ENCODE results near the gene CCM2L.

The CCM2L gene

GRCh38 chr20:32071395-32072167, 61.3 kb downstream of the CCM2L start:
- TF ChIP-seq CTCF (IDR thresholded peaks at IDR 0.05) (no peak), ZFX (IDR thresholded peaks at IDR 0.05; ENCODE audit: borderline replicate concordance) (no peak)
- no peak overlapping the region for H3K27ac ChIP-seq

GRCh38 chr20:32072168-32072750, 62.0 kb downstream of the CCM2L start:
- H3K27ac ChIP-seq = no peak overlapping the region
- no peak for TF ChIP-seq ZFX (IDR thresholded peaks at IDR 0.05; ENCODE audit: borderline replicate concordance)
- TF ChIP-seq CTCF (IDR thresholded peaks at IDR 0.05) = no peak

GRCh38 chr20:32075534-32075933, 65.3 kb downstream of the CCM2L start:
- H3K27ac ChIP-seq = no peak overlapping the region
- TF ChIP-seq CTCF (IDR thresholded peaks at IDR 0.05) (no peak), ZFX (IDR thresholded peaks at IDR 0.05; ENCODE audit: borderline replicate concordance) (no peak)

GRCh38 chr20:32077190-32077589, 67.0 kb downstream of the CCM2L start:
- TF ChIP-seq CTCF (IDR thresholded peaks at IDR 0.05) = no peak
- TF ChIP-seq ZFX (IDR thresholded peaks at IDR 0.05; ENCODE audit: borderline replicate concordance) = no peak
- H3K27ac ChIP-seq = no peak overlapping the region

GRCh38 chr20:32078322-32078721, 68.1 kb downstream of the CCM2L start:
- TF ChIP-seq CTCF (IDR thresholded peaks at IDR 0.05) = no peak
- no peak for TF ChIP-seq ZFX (IDR thresholded peaks at IDR 0.05; ENCODE audit: borderline replicate concordance)

GRCh38 chr20:32078791-32079190, 68.6 kb downstream of the CCM2L start:
- TF ChIP-seq ZFX (IDR thresholded peaks at IDR 0.05; ENCODE audit: borderline replicate concordance) (no peak), CTCF (IDR thresholded peaks at IDR 0.05) (no peak)
- no peak overlapping the region for H3K27ac ChIP-seq

More at GRCh38 chr20:32078322-32078721, 68.1 kb downstream of the CCM2L start:
- no peak overlapping the region for H3K27ac ChIP-seq

GRCh38 chr20:32079655-32080109, 69.4 kb downstream of the CCM2L start:
- no peak overlapping the region for H3K27ac ChIP-seq
- TF ChIP-seq CTCF (IDR thresholded peaks at IDR 0.05) = peak; percentile 25
- no peak for TF ChIP-seq ZFX (IDR thresholded peaks at IDR 0.05; ENCODE audit: borderline replicate concordance)
